ENCODE results near the gene HEATR5A.

DNA sequence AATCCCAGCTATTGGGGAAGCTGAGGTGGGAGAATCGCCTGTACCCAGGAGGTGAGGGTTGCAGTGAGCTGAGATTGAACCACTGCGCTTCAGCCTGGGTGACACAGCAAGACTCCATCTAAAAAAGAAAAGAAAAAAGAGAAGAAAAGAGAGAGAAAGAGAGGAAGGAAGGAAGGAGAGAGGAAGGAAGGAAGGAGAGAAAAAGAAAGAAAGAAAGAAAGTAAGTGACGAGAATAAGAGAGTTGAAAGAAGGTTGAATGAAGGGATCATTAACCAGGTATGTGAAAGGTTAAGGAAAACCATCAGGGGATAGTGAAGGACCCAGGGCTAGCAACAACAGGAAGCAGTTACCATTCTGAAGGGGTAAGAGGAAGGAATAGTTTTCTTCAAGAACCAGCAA, 41.2 kb upstream of the HEATR5A start:
- TF ChIP-seq, protein P1, sequence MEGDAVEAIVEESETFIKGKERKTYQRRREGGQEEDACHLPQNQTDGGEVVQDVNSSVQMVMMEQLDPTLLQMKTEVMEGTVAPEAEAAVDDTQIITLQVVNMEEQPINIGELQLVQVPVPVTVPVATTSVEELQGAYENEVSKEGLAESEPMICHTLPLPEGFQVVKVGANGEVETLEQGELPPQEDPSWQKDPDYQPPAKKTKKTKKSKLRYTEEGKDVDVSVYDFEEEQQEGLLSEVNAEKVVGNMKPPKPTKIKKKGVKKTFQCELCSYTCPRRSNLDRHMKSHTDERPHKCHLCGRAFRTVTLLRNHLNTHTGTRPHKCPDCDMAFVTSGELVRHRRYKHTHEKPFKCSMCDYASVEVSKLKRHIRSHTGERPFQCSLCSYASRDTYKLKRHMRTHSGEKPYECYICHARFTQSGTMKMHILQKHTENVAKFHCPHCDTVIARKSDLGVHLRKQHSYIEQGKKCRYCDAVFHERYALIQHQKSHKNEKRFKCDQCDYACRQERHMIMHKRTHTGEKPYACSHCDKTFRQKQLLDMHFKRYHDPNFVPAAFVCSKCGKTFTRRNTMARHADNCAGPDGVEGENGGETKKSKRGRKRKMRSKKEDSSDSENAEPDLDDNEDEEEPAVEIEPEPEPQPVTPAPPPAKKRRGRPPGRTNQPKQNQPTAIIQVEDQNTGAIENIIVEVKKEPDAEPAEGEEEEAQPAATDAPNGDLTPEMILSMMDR (IDR thresholded peaks at IDR 0.05), result no peak
- no peak for TF ChIP-seq JUN (IDR thresholded peaks at IDR 0.05)
- TF ChIP-seq EP300 (IDR thresholded peaks at IDR 0.05), result no peak
- TF ChIP-seq POLR2A (IDR thresholded peaks at IDR 0.05; ENCODE audit: low read length), result no peak
- no peak for TF ChIP-seq SREBF2 (IDR thresholded peaks at IDR 0.05)
- TF ChIP-seq JUNB (IDR thresholded peaks at IDR 0.05), result no peak
- no peak for TF ChIP-seq NFE2L2 (conservative IDR thresholded peaks at IDR 0.05; ENCODE audit: low read length)
- TF ChIP-seq ZFP36 (IDR thresholded peaks at IDR 0.05; ENCODE audit: borderline replicate concordance, partially characterized antibody), result no peak
- TF ChIP-seq MAFK (IDR thresholded peaks at IDR 0.05; ENCODE audit: partially characterized antibody), result no peak
- TF ChIP-seq, protein P2, sequence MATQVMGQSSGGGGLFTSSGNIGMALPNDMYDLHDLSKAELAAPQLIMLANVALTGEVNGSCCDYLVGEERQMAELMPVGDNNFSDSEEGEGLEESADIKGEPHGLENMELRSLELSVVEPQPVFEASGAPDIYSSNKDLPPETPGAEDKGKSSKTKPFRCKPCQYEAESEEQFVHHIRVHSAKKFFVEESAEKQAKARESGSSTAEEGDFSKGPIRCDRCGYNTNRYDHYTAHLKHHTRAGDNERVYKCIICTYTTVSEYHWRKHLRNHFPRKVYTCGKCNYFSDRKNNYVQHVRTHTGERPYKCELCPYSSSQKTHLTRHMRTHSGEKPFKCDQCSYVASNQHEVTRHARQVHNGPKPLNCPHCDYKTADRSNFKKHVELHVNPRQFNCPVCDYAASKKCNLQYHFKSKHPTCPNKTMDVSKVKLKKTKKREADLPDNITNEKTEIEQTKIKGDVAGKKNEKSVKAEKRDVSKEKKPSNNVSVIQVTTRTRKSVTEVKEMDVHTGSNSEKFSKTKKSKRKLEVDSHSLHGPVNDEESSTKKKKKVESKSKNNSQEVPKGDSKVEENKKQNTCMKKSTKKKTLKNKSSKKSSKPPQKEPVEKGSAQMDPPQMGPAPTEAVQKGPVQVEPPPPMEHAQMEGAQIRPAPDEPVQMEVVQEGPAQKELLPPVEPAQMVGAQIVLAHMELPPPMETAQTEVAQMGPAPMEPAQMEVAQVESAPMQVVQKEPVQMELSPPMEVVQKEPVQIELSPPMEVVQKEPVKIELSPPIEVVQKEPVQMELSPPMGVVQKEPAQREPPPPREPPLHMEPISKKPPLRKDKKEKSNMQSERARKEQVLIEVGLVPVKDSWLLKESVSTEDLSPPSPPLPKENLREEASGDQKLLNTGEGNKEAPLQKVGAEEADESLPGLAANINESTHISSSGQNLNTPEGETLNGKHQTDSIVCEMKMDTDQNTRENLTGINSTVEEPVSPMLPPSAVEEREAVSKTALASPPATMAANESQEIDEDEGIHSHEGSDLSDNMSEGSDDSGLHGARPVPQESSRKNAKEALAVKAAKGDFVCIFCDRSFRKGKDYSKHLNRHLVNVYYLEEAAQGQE (IDR thresholded peaks at IDR 0.05), result no peak
- no peak for TF ChIP-seq ZC3H11A (IDR thresholded peaks at IDR 0.05)
- TF ChIP-seq HOXB13 (CRISPR knock-in tag; IDR thresholded peaks at IDR 0.05; ENCODE audit: low read depth), result no peak
